H1 (cell line): ENCODE results near the gene HID1.

ENCODE experiments used
- EZH2 ChIP-seq: fragments of 200-600 bp; sonication (generic); IDR thresholded peaks from 2 replicates; pipeline ENCODE4 v1.7.1; 2012; ENCODE audit warnings: low read depth, mild to moderate bottlenecking, moderate library complexity, low read length, inconsistent platforms; ENCODE audit not compliant: severe bottlenecking
- KDM1A ChIP-seq: fragments of 200-600, 300-600 bp; sonication (generic); IDR thresholded peaks from 2 replicates; pipeline ENCODE4 v1.7.1; 2016; ENCODE audit warnings: mild to moderate bottlenecking, low read length, borderline replicate concordance
- YY1 ChIP-seq: IDR thresholded peaks from 2 replicates; pipeline ENCODE4 v1.6.1; 2011; ENCODE audit warnings: low read depth, mild to moderate bottlenecking, low read length
- TF ChIP-seq, protein P1 (sequence below), 3 experiments: IDR thresholded peaks; 1 replicate in 2 of 3; 2 replicates in 1 of 3; pipeline versions ENCODE4 v1.5.1 to v1.6.1; 2011; ENCODE audit warnings: low read length in 3 of 3, mild to moderate bottlenecking in 3 of 3, inconsistent platforms in 2 of 3, low read depth in 1 of 3, moderate library complexity in 1 of 3; ENCODE audit not compliant: insufficient read depth in 1 of 3; ENCODE audit errors: control extremely low read depth in 1 of 3

DNA sequence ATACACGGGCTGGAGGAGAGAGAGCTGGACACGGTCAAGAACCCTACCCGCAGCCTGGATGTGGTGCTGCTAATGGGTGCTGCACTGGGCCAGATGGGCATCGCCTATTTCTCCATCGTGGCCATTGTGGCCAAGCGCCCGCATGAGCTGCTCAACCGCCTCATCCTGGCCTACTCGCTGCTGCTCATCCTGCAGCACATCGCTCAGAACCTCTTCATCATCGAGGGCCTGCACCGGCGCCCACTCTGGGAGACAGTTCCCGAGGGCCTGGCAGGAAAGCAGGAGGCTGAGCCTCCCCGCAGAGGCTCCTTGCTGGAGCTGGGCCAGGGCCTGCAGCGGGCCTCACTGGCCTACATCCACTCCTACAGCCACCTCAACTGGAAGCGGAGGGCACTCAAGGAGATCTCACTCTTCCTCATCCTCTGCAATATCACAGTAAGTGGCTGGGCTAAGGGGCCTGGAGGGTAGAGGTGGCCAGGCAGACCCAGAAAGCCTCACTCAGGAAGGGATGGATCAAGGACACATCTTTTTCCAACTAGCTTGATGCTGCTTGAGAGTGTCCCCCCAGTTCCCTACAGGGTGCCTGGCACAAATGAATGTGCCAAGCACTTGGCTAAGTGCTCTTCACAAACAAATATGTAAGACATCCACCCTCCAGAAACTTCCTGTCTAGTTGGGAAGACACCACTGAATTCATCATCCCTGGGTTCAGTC, 25.4 kb downstream of the HID1 start:
- TF ChIP-seq YY1, result no peak
- TF ChIP-seq, protein P1, sequence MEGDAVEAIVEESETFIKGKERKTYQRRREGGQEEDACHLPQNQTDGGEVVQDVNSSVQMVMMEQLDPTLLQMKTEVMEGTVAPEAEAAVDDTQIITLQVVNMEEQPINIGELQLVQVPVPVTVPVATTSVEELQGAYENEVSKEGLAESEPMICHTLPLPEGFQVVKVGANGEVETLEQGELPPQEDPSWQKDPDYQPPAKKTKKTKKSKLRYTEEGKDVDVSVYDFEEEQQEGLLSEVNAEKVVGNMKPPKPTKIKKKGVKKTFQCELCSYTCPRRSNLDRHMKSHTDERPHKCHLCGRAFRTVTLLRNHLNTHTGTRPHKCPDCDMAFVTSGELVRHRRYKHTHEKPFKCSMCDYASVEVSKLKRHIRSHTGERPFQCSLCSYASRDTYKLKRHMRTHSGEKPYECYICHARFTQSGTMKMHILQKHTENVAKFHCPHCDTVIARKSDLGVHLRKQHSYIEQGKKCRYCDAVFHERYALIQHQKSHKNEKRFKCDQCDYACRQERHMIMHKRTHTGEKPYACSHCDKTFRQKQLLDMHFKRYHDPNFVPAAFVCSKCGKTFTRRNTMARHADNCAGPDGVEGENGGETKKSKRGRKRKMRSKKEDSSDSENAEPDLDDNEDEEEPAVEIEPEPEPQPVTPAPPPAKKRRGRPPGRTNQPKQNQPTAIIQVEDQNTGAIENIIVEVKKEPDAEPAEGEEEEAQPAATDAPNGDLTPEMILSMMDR (IDR thresholded peaks at IDR 0.05; ENCODE audit: control extremely low read depth in 1 of 3, insufficient read depth in 1 of 3, low read depth in 1 of 3, low read length in 3 of 3), result no peak
- TF ChIP-seq KDM1A, result 0 out of 2 replicates have a peak, but pooled peaks have one; percentile 23
- TF ChIP-seq EZH2, result no peak
